Mesothelial cell of epicardium (in vitro differentiated cells): ENCODE measurements around the gene CFAP73. TPM values are rescaled to one million over a fixed set of nuclear protein-coding genes. Genes with fewer than 3 reads are reported as not detected.

ENCODE experiments used
- DNase-seq, 2 experiments: peaks; one replicate each; pipeline ENCODE4 v3.0.0; 2021; ENCODE audit warnings: low spot score in 2 of 2; ENCODE audit not compliant: unreplicated experiment in 2 of 2
- H3K27ac Mint-ChIP-seq: 2 replicates; pipeline ENCODE4 v1.8.0; 2021; ENCODE audit warnings: mixed read lengths
- H3K27me3 Mint-ChIP-seq: 2 replicates; pipeline ENCODE4 v1.8.0; 2021; ENCODE audit warnings: low read depth, mixed read lengths
- H3K36me3 Mint-ChIP-seq: 2 replicates; pipeline ENCODE4 v1.8.0; 2021; ENCODE audit warnings: mixed read lengths
- H3K4me1 Mint-ChIP-seq: 2 replicates; pipeline ENCODE4 v1.8.0; 2021; ENCODE audit warnings: mixed read lengths
- H3K4me3 Mint-ChIP-seq: 2 replicates; pipeline ENCODE4 v1.8.0; 2021; ENCODE audit warnings: mild to moderate bottlenecking, moderate library complexity, mixed read lengths
- H3K9me3 Mint-ChIP-seq: 2 replicates; pipeline ENCODE4 v1.8.0; 2021; ENCODE audit warnings: mixed read lengths
- CTCF ChIP-seq: fragments of 200-600 bp; sonication (generic); IDR thresholded peaks from one replicate; pipeline ENCODE4 v1.5.0; 2021; ENCODE audit warnings: antibody characterized with exemption; ENCODE audit not compliant: unreplicated experiment
- total RNA-seq: library from RNA; stranded (reverse); gene quantifications from 3 replicates; pipeline ENCODE4 v1.2.1, GENCODE V29; 2021

The CFAP73 gene
- total RNA-seq, 1 donor from 2014 or later: not detected

- no peaks in the 10 kb centered on the region for H3K9me3 Mint-ChIP-seq
- H3K4me3 Mint-ChIP-seq: no peak overlapping the region
- H3K27ac Mint-ChIP-seq: no peak overlapping the region
- peaks cover 16% of the 10 kb centered on the region for H3K4me1 Mint-ChIP-seq
- DNase-seq: no peak
- no peak for TF ChIP-seq CTCF
- peaks cover 52% of the 10 kb centered on the region for H3K27me3 Mint-ChIP-seq
- H3K36me3 Mint-ChIP-seq: peaks cover 14% of the 10 kb centered on the region
Observed at GRCh38 chr12:113154351-113154973, 4.9 kb downstream of the CFAP73 start.

- no peak for DNase-seq
- H3K4me3 Mint-ChIP-seq: no peak overlapping the region
Observed at GRCh38 chr12:113155060-113155459, 5.5 kb downstream of the CFAP73 start.

GRCh38 chr12:113155646-113156045 lies 6.1 kb downstream of the CFAP73 start:
- no peak for TF ChIP-seq CTCF
- DNase-seq: no peak
- Mint-ChIP-seq H3K27ac (no peak overlapping the region), H3K36me3 (peaks cover 19% of the 10 kb centered on the region), H3K4me1 (peaks cover 8% of the 10 kb centered on the region), H3K27me3 (peaks cover 48% of the 10 kb centered on the region), H3K9me3 (no peaks in the 10 kb centered on the region), H3K4me3 (no peak overlapping the region)

More at GRCh38 chr12:113155060-113155459, 5.5 kb downstream of the CFAP73 start:
- Mint-ChIP-seq H3K27ac (no peak overlapping the region), H3K27me3 (peaks cover 52% of the 10 kb centered on the region), H3K9me3 (no peaks in the 10 kb centered on the region), H3K4me1 (peaks cover 11% of the 10 kb centered on the region), H3K36me3 (peaks cover 15% of the 10 kb centered on the region)
- TF ChIP-seq CTCF: no peak

GRCh38 chr12:113157218-113157859 lies 7.8 kb downstream of the CFAP73 start:
- no peak for DNase-seq

GRCh38 chr12:113158439-113159203 lies 9.1 kb downstream of the CFAP73 start:
- Mint-ChIP-seq H3K36me3 (peaks cover 37% of the 10 kb centered on the region), H3K9me3 (no peaks in the 10 kb centered on the region), H3K27me3 (peaks cover 27% of the 10 kb centered on the region), H3K4me1 (no peaks in the 10 kb centered on the region), H3K4me3 (no peak overlapping the region), H3K27ac (no peak overlapping the region)
- TF ChIP-seq CTCF: no peak
- no peak for DNase-seq

More at GRCh38 chr12:113157218-113157859, 7.8 kb downstream of the CFAP73 start:
- peaks cover 28% of the 10 kb centered on the region for H3K36me3 Mint-ChIP-seq
- H3K27ac Mint-ChIP-seq: no peak overlapping the region
- H3K4me3 Mint-ChIP-seq: no peak overlapping the region
- H3K9me3 Mint-ChIP-seq: no peaks in the 10 kb centered on the region
- H3K27me3 Mint-ChIP-seq: peaks cover 39% of the 10 kb centered on the region
- H3K4me1 Mint-ChIP-seq: peaks cover 2% of the 10 kb centered on the region
- no peak for TF ChIP-seq CTCF
